GM12878 (cell line): ENCODE data around the gene CHIC2. TPM values are rescaled to one million over a fixed set of nuclear protein-coding genes. Genes with fewer than 3 reads are reported as not detected.
"Not testable (repeated sequence)": the region's sequence is repeated elsewhere in the genome, so short reads cannot be mapped to it uniquely, and the experiment has no call there.

Experiments used
- ATAC-seq: fragments of 200-7000 bp; cut with Tn5 transposase; 3 replicates; pipeline ENCODE4 v1.9.1; 2020; ENCODE audit warnings: mild to moderate bottlenecking, moderate library complexity
- BruUV-seq: library from RNA; stranded (reverse); fragments of 400-500 nt; replicated peaks from 2 replicates; lab custom pipeline; 2021; lab: Mats Ljungman, UMichigan
- CTCF ChIA-PET: fragments of 300-600 bp; sonication (Branson Sonifier 250); formaldehyde crosslinking; extraction: SDS; loops from one replicate; lab custom pipeline; 2021; ENCODE audit warnings: inconsistent platforms; lab: Yijun Ruan, JAX
- POLR2A ChIA-PET: fragments of 350-600 bp; formaldehyde crosslinking; extraction: SDS; loops from one replicate; lab custom pipeline; 2021; ENCODE audit warnings: inconsistent platforms; lab: Charles Lee
- RAD21 ChIA-PET: fragments of 300-600 bp; sonication (Branson Sonifier 250); formaldehyde crosslinking; loops from one replicate; lab custom pipeline; 2023; ENCODE audit warnings: antibody characterized with exemption; ENCODE audit not compliant: unreplicated experiment; lab: Charles Lee
- SMC1A ChIA-PET: fragments of 300-600 bp; sonication (Branson Sonifier 250); formaldehyde crosslinking; loops from one replicate; lab custom pipeline; 2023; ENCODE audit not compliant: unreplicated experiment, uncharacterized antibody; lab: Charles Lee
- DNase-seq: peaks from one replicate; pipeline ENCODE4 v3.0.0-alpha.2; 2011; ENCODE audit warnings: low read depth, low spot score
- FAIRE-seq: peaks from 3 replicates; lab custom pipeline; 2011; peaks lifted over from hg19 to GRCh38; lab: Jason Lieb, UNC
- H2AFZ ChIP-seq: 2 replicates; pipeline ENCODE4 v1.6.0; 2011; ENCODE audit warnings: low read depth, low read length, control low read depth; ENCODE audit not compliant: control insufficient read depth
- H3K27ac ChIP-seq: 2 replicates; pipeline ENCODE4 v1.5.1; 2011; ENCODE audit warnings: control low read depth; ENCODE audit not compliant: control insufficient read depth, insufficient read depth
- H3K27me3 ChIP-seq, 2 experiments: replicated peaks in 1 of 2; 2 replicates each; pipeline versions ENCODE4 v1.6.0 to v1.6.1; 2011; ENCODE audit warnings: low read length in 1 of 2; ENCODE audit not compliant: control insufficient read depth in 2 of 2, insufficient read depth in 2 of 2
- H3K36me3 ChIP-seq, 2 experiments: 2 replicates each; pipeline ENCODE4 v1.5.1; 2011; ENCODE audit warnings: low read length in 1 of 2; ENCODE audit not compliant: control insufficient read depth in 2 of 2, insufficient read depth in 2 of 2
- H3K4me1 ChIP-seq: 2 replicates; pipeline ENCODE4 v1.6.1; 2011; ENCODE audit warnings: mild to moderate bottlenecking, low read length, moderate library complexity, mixed read lengths; ENCODE audit not compliant: control insufficient read depth, insufficient read depth
- H3K4me2 ChIP-seq: 2 replicates; pipeline ENCODE4 v1.6.0; 2011; ENCODE audit warnings: control low read depth; ENCODE audit not compliant: control insufficient read depth, insufficient read depth
- H3K4me3 ChIP-seq: fragments of 200-600 bp; sonication (generic); 2 replicates; pipeline ENCODE4 v1.5.1; 2016
- H3K79me2 ChIP-seq: 2 replicates; pipeline ENCODE4 v1.6.0; 2011; ENCODE audit warnings: low read length; ENCODE audit not compliant: control insufficient read depth, insufficient read depth
- H3K9ac ChIP-seq: 2 replicates; pipeline ENCODE4 v1.8.0; 2011; ENCODE audit warnings: low read length, control low read depth, mixed read lengths; ENCODE audit not compliant: control insufficient read depth, insufficient read depth
- H3K9me3 ChIP-seq: replicated peaks from 3 replicates; pipeline ENCODE4 v1.5.1; 2011; ENCODE audit warnings: mild to moderate bottlenecking, low read length; ENCODE audit not compliant: control insufficient read depth, insufficient read depth
- H4K20me1 ChIP-seq: 2 replicates; pipeline ENCODE4 v1.6.0; 2011; ENCODE audit not compliant: control insufficient read depth, insufficient read depth
- BMI1 ChIP-seq: fragments of 450-650 bp; IDR thresholded peaks from 2 replicates; pipeline ENCODE4 v1.6.1; 2016; ENCODE audit warnings: mild to moderate bottlenecking, moderate library complexity, borderline replicate concordance
- EP300 ChIP-seq, 2 experiments: fragments of 150-350 bp in 1 of 2; IDR thresholded peaks; 2 replicates each; pipeline ENCODE4 v1.6.1; 2011 to 2012; ENCODE audit warnings: low read depth in 2 of 2, low read length in 2 of 2, borderline replicate concordance in 1 of 2, improper control_type of control experiment in 1 of 2, inconsistent platforms in 1 of 2; ENCODE audit not compliant: control insufficient read depth in 1 of 2
- HCFC1 ChIP-seq: fragments of 150-350 bp; IDR thresholded peaks from 2 replicates; pipeline ENCODE4 v1.6.1; 2014; ENCODE audit warnings: low read length
- IRF5 ChIP-seq: fragments of 450-650 bp; IDR thresholded peaks from 2 replicates; pipeline ENCODE4 v1.6.1; 2017; ENCODE audit warnings: borderline replicate concordance
- LARP7 ChIP-seq: fragments of 450-650 bp; IDR thresholded peaks from 2 replicates; pipeline ENCODE4 v1.6.1; 2017; ENCODE audit warnings: mild to moderate bottlenecking
- MLLT1 ChIP-seq: fragments of 450-650 bp; IDR thresholded peaks from 2 replicates; pipeline ENCODE4 v1.6.1; 2016; ENCODE audit warnings: mild to moderate bottlenecking
- NBN ChIP-seq: fragments of 450-650 bp; IDR thresholded peaks from 2 replicates; pipeline ENCODE4 v1.6.1; 2016
- NRF1 ChIP-seq: conservative IDR thresholded peaks from 2 replicates; pipeline ENCODE4 v1.6.1; 2011; ENCODE audit warnings: mild to moderate bottlenecking, low read depth, low read length, improper control_type of control experiment
- SMAD5 ChIP-seq: IDR thresholded peaks from 2 replicates; pipeline ENCODE4 v1.6.1; 2016; ENCODE audit warnings: antibody characterized with exemption, low read depth
- SUPT20H ChIP-seq: IDR thresholded peaks from 2 replicates; pipeline ENCODE4 v1.6.1; 2011; ENCODE audit warnings: low read depth, mild to moderate bottlenecking, low read length, moderate library complexity, borderline replicate concordance; ENCODE audit not compliant: control insufficient read depth
- WGBS: methylation state at CpG from one replicate; pipeline ENCODE4 v1.1.6; 2016; ENCODE audit warnings: low lambda C conversion rate; ENCODE audit not compliant: insufficient replicate concordance, insufficient coverage; ENCODE audit errors: missing lambda C conversion rate; 5-methylcytosine and 5-hydroxymethylcytosine counted together
- in situ Hi-C: fragments of 300-500 bp; cut with MboI; formaldehyde crosslinking; loops from 9 replicates; pipeline ENCODE4 v1.14.3; 2018; ENCODE audit warnings: mixed read lengths
- intact Hi-C: fragments of 100-400 bp; cut with micrococcal nuclease; formaldehyde crosslinking; loops from one replicate; pipeline ENCODE4 v1.14.2; 2022; ENCODE audit not compliant: unreplicated experiment
- polyA plus RNA-seq, 11 experiments: library from polyadenylated mRNA; depleted of rRNA in 4 of 11; unstranded in 6 of 11; stranded (reverse) in 5 of 11; fragments of >200 nt; fragmentation: Nextera tagmentation in 4 of 11; fragmentation: Illumina TruSeq in 1 of 11; extraction: Ambion mirVana in 4 of 11; extraction: Trizol in 1 of 11; gene quantifications; 1 replicate in 1 of 11; 2 replicates in 10 of 11; pipeline versions ENCODE4 v1.2.1 to v1.2.3, GENCODE V29; 2011 to 2016; ENCODE audit warnings: inconsistent platforms in 2 of 11, missing spikeins in 2 of 11, low read depth in 1 of 11
- total RNA-seq, 4 experiments: library from RNA; depleted of rRNA in 3 of 4; stranded (reverse); fragments of >200 nt in 3 of 4; fragmentation: Illumina TruSeq in 1 of 4; extraction: Trizol in 1 of 4; gene quantifications; 2 replicates each; pipeline versions ENCODE4 v1.2.1 to v1.2.3, GENCODE V29; 2013 to 2021

The CHIC2 gene
- total and polyA plus RNA-seq, 10 of the 15 experiments (the other 5 are each of a cell fraction or from before 2014, with no cell fraction given) = 0.80 to 24.4 (median 12.2) TPM

- TF ChIP-seq IRF5 = 0 out of 2 replicates have a peak, but pooled peaks have one; percentile 27
- peak; percentile 41; the same call in 1 of the 2 replicates for TF ChIP-seq NBN
- TF ChIP-seq MLLT1 = no peak
- TF ChIP-seq NRF1 = 0 out of 2 replicates have a peak, but pooled peaks have one; percentile 7
- no peak for TF ChIP-seq SUPT20H
- TF ChIP-seq BMI1 = peak; percentile 61; the same call in 1 of the 2 replicates
- peak; percentile 90 for TF ChIP-seq LARP7
- 0 out of 2 replicates have a peak, but pooled peaks have one; percentile 29 for TF ChIP-seq SMAD5
- TF ChIP-seq EP300 (IDR thresholded peaks at IDR 0.05; ENCODE audit: borderline replicate concordance in 1 of 2, control insufficient read depth in 1 of 2, low read depth in 2 of 2, low read length in 2 of 2) = 0 out of 4 replicates have a peak, but pooled peaks of 1 of the 2 experiments have one; percentile 23
- TF ChIP-seq HCFC1 = peak; percentile 42
Measured at GRCh38 chr4:54064317-54065111, at the start of gene CHIC2 (continued).

GRCh38 chr4:54113206-54113605 is 48.8 kb upstream of the CHIC2 start:
- H3K9me3 ChIP-seq, H3K27ac ChIP-seq, intact Hi-C loops, in situ Hi-C loops, SMC1A ChIA-PET, ATAC-seq, H3K4me2 ChIP-seq, H4K20me1 ChIP-seq, RAD21 ChIA-PET, H3K27me3 ChIP-seq, H3K9ac ChIP-seq, H3K4me1 ChIP-seq, H3K36me3 ChIP-seq, FAIRE-seq, CTCF ChIA-PET, POLR2A ChIA-PET, H3K4me3 ChIP-seq, BruUV-seq, DNase-seq, H3K79me2 ChIP-seq, H2AFZ ChIP-seq: not testable (repeated sequence)
- 81% methylated on average over 1 of the region's 1 CpG for WGBS
